GM12878 (cell line): Measurements from ENCODE around the gene HSPBP1. TPM values are rescaled to one million over a fixed set of nuclear protein-coding genes. Genes with fewer than 3 reads are reported as not detected.
A peak's percentile ranks its signal among the peaks of the same experiment; 100 is the strongest.

Experiments used
- ATAC-seq: fragments of 200-7000 bp; cut with Tn5 transposase; 3 replicates; pipeline ENCODE4 v1.9.1; 2020; ENCODE audit warnings: mild to moderate bottlenecking, moderate library complexity
- BruUV-seq: library from RNA; stranded (reverse); fragments of 400-500 nt; replicated peaks from 2 replicates; lab custom pipeline; 2021; lab: Mats Ljungman, UMichigan
- CTCF ChIA-PET: fragments of 300-600 bp; sonication (Branson Sonifier 250); formaldehyde crosslinking; extraction: SDS; loops from one replicate; lab custom pipeline; 2021; ENCODE audit warnings: inconsistent platforms; lab: Yijun Ruan, JAX
- POLR2A ChIA-PET: fragments of 350-600 bp; formaldehyde crosslinking; extraction: SDS; loops from one replicate; lab custom pipeline; 2021; ENCODE audit warnings: inconsistent platforms; lab: Charles Lee
- RAD21 ChIA-PET: fragments of 300-600 bp; sonication (Branson Sonifier 250); formaldehyde crosslinking; loops from one replicate; lab custom pipeline; 2023; ENCODE audit warnings: antibody characterized with exemption; ENCODE audit not compliant: unreplicated experiment; lab: Charles Lee
- SMC1A ChIA-PET: fragments of 300-600 bp; sonication (Branson Sonifier 250); formaldehyde crosslinking; loops from one replicate; lab custom pipeline; 2023; ENCODE audit not compliant: unreplicated experiment, uncharacterized antibody; lab: Charles Lee
- DNase-seq: peaks from one replicate; pipeline ENCODE4 v3.0.0-alpha.2; 2011; ENCODE audit warnings: low read depth, low spot score
- FAIRE-seq: peaks from 3 replicates; lab custom pipeline; 2011; peaks lifted over from hg19 to GRCh38; lab: Jason Lieb, UNC
- H2AFZ ChIP-seq: 2 replicates; pipeline ENCODE4 v1.6.0; 2011; ENCODE audit warnings: low read depth, low read length, control low read depth; ENCODE audit not compliant: control insufficient read depth
- H3K27ac ChIP-seq: 2 replicates; pipeline ENCODE4 v1.5.1; 2011; ENCODE audit warnings: control low read depth; ENCODE audit not compliant: control insufficient read depth, insufficient read depth
- H3K27me3 ChIP-seq, 2 experiments: replicated peaks in 1 of 2; 2 replicates each; pipeline versions ENCODE4 v1.6.0 to v1.6.1; 2011; ENCODE audit warnings: low read length in 1 of 2; ENCODE audit not compliant: control insufficient read depth in 2 of 2, insufficient read depth in 2 of 2
- H3K36me3 ChIP-seq, 2 experiments: 2 replicates each; pipeline ENCODE4 v1.5.1; 2011; ENCODE audit warnings: low read length in 1 of 2; ENCODE audit not compliant: control insufficient read depth in 2 of 2, insufficient read depth in 2 of 2
- H3K4me1 ChIP-seq: 2 replicates; pipeline ENCODE4 v1.6.1; 2011; ENCODE audit warnings: mild to moderate bottlenecking, low read length, moderate library complexity, mixed read lengths; ENCODE audit not compliant: control insufficient read depth, insufficient read depth
- H3K4me2 ChIP-seq: 2 replicates; pipeline ENCODE4 v1.6.0; 2011; ENCODE audit warnings: control low read depth; ENCODE audit not compliant: control insufficient read depth, insufficient read depth
- H3K4me3 ChIP-seq: fragments of 200-600 bp; sonication (generic); 2 replicates; pipeline ENCODE4 v1.5.1; 2016
- H3K79me2 ChIP-seq: 2 replicates; pipeline ENCODE4 v1.6.0; 2011; ENCODE audit warnings: low read length; ENCODE audit not compliant: control insufficient read depth, insufficient read depth
- H3K9ac ChIP-seq: 2 replicates; pipeline ENCODE4 v1.8.0; 2011; ENCODE audit warnings: low read length, control low read depth, mixed read lengths; ENCODE audit not compliant: control insufficient read depth, insufficient read depth
- H3K9me3 ChIP-seq: replicated peaks from 3 replicates; pipeline ENCODE4 v1.5.1; 2011; ENCODE audit warnings: mild to moderate bottlenecking, low read length; ENCODE audit not compliant: control insufficient read depth, insufficient read depth
- H4K20me1 ChIP-seq: 2 replicates; pipeline ENCODE4 v1.6.0; 2011; ENCODE audit not compliant: control insufficient read depth, insufficient read depth
- CBX3 ChIP-seq: fragments of 200-600 bp; sonication (generic); IDR thresholded peaks from 2 replicates; pipeline ENCODE4 v1.6.1; 2016; ENCODE audit warnings: low read depth, borderline replicate concordance
- CHD1 ChIP-seq: IDR thresholded peaks from 2 replicates; pipeline ENCODE4 v1.6.1; 2012; ENCODE audit warnings: low read depth, low read length, improper control_type of control experiment
- MXI1 ChIP-seq: fragments of 150-350 bp; IDR thresholded peaks from 2 replicates; pipeline ENCODE4 v1.6.1; 2011; ENCODE audit warnings: low read depth, mild to moderate bottlenecking, inconsistent platforms, low read length, improper control_type of control experiment
- POLR2A ChIP-seq: IDR thresholded peaks from 2 replicates; pipeline ENCODE4 v1.6.1; 2011; ENCODE audit warnings: low read depth, mild to moderate bottlenecking, low read length
- POLR2AphosphoS2 ChIP-seq: IDR thresholded peaks from 2 replicates; pipeline ENCODE4 v1.6.1; 2011; ENCODE audit warnings: low read depth, mild to moderate bottlenecking, low read length, improper control_type of control experiment, moderate library complexity
- REST ChIP-seq: IDR thresholded peaks from 2 replicates; pipeline ENCODE4 v1.6.1; 2012; ENCODE audit warnings: mild to moderate bottlenecking, low read depth, low read length
- STAT1 ChIP-seq: fragments of 450-650 bp; conservative IDR thresholded peaks from 2 replicates; pipeline ENCODE4 v1.6.1; 2014; ENCODE audit warnings: antibody characterized with exemption, mild to moderate bottlenecking
- TCF3 ChIP-seq: IDR thresholded peaks from 2 replicates; pipeline ENCODE4 v1.6.1; 2012; ENCODE audit warnings: low read depth, mild to moderate bottlenecking, low read length, borderline replicate concordance; ENCODE audit not compliant: insufficient read depth
- WGBS: methylation state at CpG from one replicate; pipeline ENCODE4 v1.1.6; 2016; ENCODE audit warnings: low lambda C conversion rate; ENCODE audit not compliant: insufficient replicate concordance, insufficient coverage; ENCODE audit errors: missing lambda C conversion rate; 5-methylcytosine and 5-hydroxymethylcytosine counted together
- in situ Hi-C: fragments of 300-500 bp; cut with MboI; formaldehyde crosslinking; loops from 9 replicates; pipeline ENCODE4 v1.14.3; 2018; ENCODE audit warnings: mixed read lengths
- intact Hi-C: fragments of 100-400 bp; cut with micrococcal nuclease; formaldehyde crosslinking; loops from one replicate; pipeline ENCODE4 v1.14.2; 2022; ENCODE audit not compliant: unreplicated experiment
- polyA plus RNA-seq, 11 experiments: library from polyadenylated mRNA; depleted of rRNA in 4 of 11; unstranded in 6 of 11; stranded (reverse) in 5 of 11; fragments of >200 nt; fragmentation: Nextera tagmentation in 4 of 11; fragmentation: Illumina TruSeq in 1 of 11; extraction: Ambion mirVana in 4 of 11; extraction: Trizol in 1 of 11; gene quantifications; 1 replicate in 1 of 11; 2 replicates in 10 of 11; pipeline versions ENCODE4 v1.2.1 to v1.2.3, GENCODE V29; 2011 to 2016; ENCODE audit warnings: inconsistent platforms in 2 of 11, missing spikeins in 2 of 11, low read depth in 1 of 11
- total RNA-seq, 4 experiments: library from RNA; depleted of rRNA in 3 of 4; stranded (reverse); fragments of >200 nt in 3 of 4; fragmentation: Illumina TruSeq in 1 of 4; extraction: Trizol in 1 of 4; gene quantifications; 2 replicates each; pipeline versions ENCODE4 v1.2.1 to v1.2.3, GENCODE V29; 2013 to 2021
- TF ChIP-seq, protein P1 (sequence below): fragments of 450-650 bp; IDR thresholded peaks from 2 replicates; pipeline ENCODE4 v1.6.1; 2014; ENCODE audit warnings: mild to moderate bottlenecking

Gene HSPBP1
- total and polyA plus RNA-seq, 10 of the 15 experiments (the other 5 are each of a cell fraction or from before 2014, with no cell fraction given), result 0.18 to 83.3 (median 23.0) TPM

- ATAC-seq (no peak), DNase-seq (no peak), FAIRE-seq (no peak)
- Histone ChIP-seq H4K20me1 (peaks cover 3% of the 10 kb centered on the region; the same call in 1 of the 2 replicates), H3K4me1 (peaks cover 10% of the 10 kb centered on the region), H3K27me3 (no peaks in the 10 kb centered on the region), H3K36me3 (peaks cover 22 to 61% of the 10 kb centered on the region in 2 experiments), H3K9ac (no peak overlapping the region), H2AFZ (no peak overlapping the region), H3K4me2 (no peak overlapping the region), H3K4me3 (no peak overlapping the region), H3K27ac (no peak overlapping the region), H3K9me3 (no peaks in the 10 kb centered on the region), H3K79me2 (peaks cover 40% of the 10 kb centered on the region)
- CTCF ChIA-PET, result no interaction called here
- intact Hi-C loops, result no loop called here
- SMC1A ChIA-PET, result interaction anchor here (0.9 kb wide), 1 partner anchor 9 kb away, joined by 3 read pairs; no protein-coding TSS in a partner anchor
- in situ Hi-C loops, result no loop called here
- RAD21 ChIA-PET, result no interaction called here
- 89% methylated on average over 40 of the region's 40 CpGs for WGBS
- no TSS peak for BruUV-seq
- TF ChIP-seq POLR2A (peak; percentile 46; the same call in 1 of the 2 replicates), POLR2AphosphoS2 (no peak)
- POLR2A ChIA-PET, result interaction anchor here (0.7 kb wide), 1 partner anchor 9 kb away, joined by 5 read pairs; no protein-coding TSS in a partner anchor
These were observed 33.2 kb downstream of the HSPBP1 start for GRCh38 chr19:55246462-55247451.

DNA sequence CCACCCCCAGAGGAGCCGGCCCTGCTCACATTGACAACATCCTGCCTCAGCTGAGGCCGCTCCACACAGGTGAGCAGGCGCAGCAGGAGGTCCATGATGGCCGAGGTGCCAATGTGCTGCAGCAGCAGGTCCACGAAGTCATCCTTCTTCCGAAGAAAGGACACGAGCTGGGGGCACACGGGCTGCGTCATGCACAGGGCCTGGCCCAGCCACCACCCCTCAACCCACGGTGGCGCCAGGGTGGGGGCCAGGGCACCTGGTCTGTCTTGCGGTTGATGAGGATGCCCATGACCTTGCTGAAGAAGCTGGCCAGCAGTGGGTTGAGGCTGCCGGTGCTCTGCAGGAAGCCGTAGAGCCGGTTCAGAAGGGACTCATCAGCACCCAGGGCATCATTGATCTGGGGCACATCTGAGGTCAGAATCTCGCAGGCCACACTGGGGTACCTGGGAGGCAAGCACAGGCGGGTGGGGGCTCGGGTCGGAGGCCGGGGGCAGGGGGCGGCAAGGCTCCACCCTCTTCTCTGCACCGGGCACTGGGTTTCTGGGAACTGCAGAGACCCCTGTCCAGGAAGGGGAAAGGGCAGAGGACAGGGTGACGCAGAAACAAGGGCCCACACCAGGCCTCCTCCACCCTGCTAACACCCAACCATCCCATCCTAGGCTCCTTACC is 34.5 kb downstream of the HSPBP1 start:
- no peaks in the 10 kb centered on the region for H3K27me3 ChIP-seq
- H4K20me1 ChIP-seq, result peaks cover 3% of the 10 kb centered on the region; the same call in 1 of the 2 replicates
- peaks cover 26% of the 10 kb centered on the region for H3K79me2 ChIP-seq
- DNase-seq (no peak), ATAC-seq (no peak), FAIRE-seq (no peak)
- H3K9me3 ChIP-seq, result no peaks in the 10 kb centered on the region
- H3K9ac ChIP-seq, result no peak overlapping the region
- peaks cover 16 to 72% of the 10 kb centered on the region in 2 experiments; a peak in 3 of 4 replicates for H3K36me3 ChIP-seq
- in situ Hi-C loops, result no loop called here
- no TSS peak for BruUV-seq
- no peak overlapping the region for H3K27ac ChIP-seq
- ChIA-PET POLR2A (no interaction called here), CTCF (no interaction called here), SMC1A (interaction anchor here (0.9 kb wide), 1 partner anchor 10 kb away, joined by 3 read pairs; no protein-coding TSS in a partner anchor), RAD21 (no interaction called here)
- H2AFZ ChIP-seq, result no peak overlapping the region
- no peak for TF ChIP-seq CHD1
- TF ChIP-seq, protein P1, sequence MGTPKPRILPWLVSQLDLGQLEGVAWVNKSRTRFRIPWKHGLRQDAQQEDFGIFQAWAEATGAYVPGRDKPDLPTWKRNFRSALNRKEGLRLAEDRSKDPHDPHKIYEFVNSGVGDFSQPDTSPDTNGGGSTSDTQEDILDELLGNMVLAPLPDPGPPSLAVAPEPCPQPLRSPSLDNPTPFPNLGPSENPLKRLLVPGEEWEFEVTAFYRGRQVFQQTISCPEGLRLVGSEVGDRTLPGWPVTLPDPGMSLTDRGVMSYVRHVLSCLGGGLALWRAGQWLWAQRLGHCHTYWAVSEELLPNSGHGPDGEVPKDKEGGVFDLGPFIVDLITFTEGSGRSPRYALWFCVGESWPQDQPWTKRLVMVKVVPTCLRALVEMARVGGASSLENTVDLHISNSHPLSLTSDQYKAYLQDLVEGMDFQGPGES, result no peak
- TF ChIP-seq MXI1, result no peak
- no peak for TF ChIP-seq CBX3
- TF ChIP-seq TCF3, result no peak
- no peak for TF ChIP-seq STAT1
- no peak for TF ChIP-seq REST
- H3K4me3 ChIP-seq, result no peak overlapping the region
- WGBS, result 92% methylated on average over 21 of the region's 23 CpGs
- no peaks in the 10 kb centered on the region; the same call in 1 of the 2 replicates for H3K4me1 ChIP-seq
- intact Hi-C loops, result no loop called here
- no peak overlapping the region for H3K4me2 ChIP-seq
